CD4-positive, alpha-beta T cell treated with Interleukin-6 for 4 hours (primary cell): ENCODE data around the gene CCDC40.
"Not testable (repeated sequence)": the region's sequence is repeated elsewhere in the genome, so short reads cannot be mapped to it uniquely, and the experiment has no call there.

Source experiments
- DNase-seq: peaks from one replicate; pipeline ENCODE4 v3.0.0-alpha.2; 2020; ENCODE audit warnings: mixed read lengths

The CCDC40 gene

GRCh38 chr17:80023481-80024205 is 12.8 kb upstream of the CCDC40 start:
- DNase-seq = no peak

DNA sequence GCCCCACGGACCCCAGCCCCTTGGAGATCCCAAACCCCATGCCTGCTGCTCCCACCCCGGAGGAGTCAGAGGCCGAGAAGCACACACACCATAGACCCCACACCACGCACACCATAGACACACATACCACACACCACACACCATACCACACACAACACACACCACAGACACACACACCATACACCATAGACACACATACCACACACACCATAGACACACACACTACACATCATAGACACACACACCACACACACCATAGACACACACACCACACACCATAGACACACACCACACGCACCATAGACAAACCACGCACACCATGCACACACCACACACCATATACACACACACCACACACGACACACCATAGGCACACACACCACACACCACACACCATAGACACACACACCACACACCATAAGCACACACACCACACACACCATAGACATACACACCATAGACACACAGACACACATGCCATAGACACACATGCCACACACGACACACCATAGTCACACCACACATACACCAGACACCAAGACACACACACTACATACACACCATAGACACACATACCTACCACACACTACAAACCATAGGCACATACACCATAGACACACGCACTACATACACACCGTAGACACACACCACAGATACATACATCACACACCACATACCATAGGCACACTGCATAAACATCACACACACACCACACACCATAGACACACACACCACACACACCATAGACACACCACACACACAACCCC is 12.1 kb upstream of the CCDC40 start:
- DNase-seq = no peak

- DNase-seq = no peak
Observed at GRCh38 chr17:80025140-80025539, 11.3 kb upstream of the CCDC40 start.

DNA sequence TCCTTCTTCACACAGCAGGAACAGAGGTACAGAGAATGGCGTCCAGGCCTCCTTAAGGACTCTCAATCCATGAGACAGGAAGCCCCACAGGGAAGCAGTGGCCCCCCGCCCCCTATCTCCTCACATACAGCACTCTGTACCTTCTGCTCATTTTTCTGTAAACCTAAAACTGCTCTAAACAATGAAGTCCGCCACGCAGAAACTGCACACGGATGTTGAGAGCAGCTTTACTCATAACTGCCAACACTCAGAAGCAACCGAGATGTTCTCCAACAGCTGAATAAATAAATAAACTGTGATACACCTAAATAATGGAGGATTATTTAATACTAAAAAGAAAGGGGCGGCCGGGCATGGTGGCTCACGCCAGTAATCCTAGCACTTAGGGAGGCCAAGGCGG is 10.6 kb upstream of the CCDC40 start:
- DNase-seq = no peak

- no peak for DNase-seq
Observed at GRCh38 chr17:80026359-80027042, 9.9 kb upstream of the CCDC40 start.

DNA sequence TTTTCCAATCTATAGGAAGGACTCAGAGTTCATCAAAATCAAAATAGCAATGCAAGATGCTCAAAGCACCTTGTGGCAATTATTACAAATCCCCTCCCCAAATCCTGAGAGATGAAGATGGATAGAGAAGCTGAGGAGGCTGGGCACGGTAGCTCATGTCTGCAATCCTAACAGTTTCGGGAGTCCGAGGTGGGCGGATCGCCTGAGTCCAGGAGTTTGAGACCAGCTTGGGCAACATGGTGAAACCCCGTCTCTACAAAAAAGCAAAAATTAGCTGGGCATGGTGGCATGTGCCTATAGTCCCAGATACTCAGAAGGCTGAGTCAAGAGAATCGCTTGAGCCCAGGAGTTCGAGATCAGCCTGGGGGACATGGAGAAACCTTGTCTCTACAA is 9.4 kb upstream of the CCDC40 start:
- no peak for DNase-seq

GRCh38 chr17:80028030-80028429 is 8.4 kb upstream of the CCDC40 start:
- no peak for DNase-seq

GRCh38 chr17:80029258-80029974 is 7.0 kb upstream of the CCDC40 start:
- DNase-seq = no peak

GRCh38 chr17:80030730-80031410 is 5.6 kb upstream of the CCDC40 start:
- no peak for DNase-seq

- no peak for DNase-seq
Observed at GRCh38 chr17:80031691-80032430, 4.6 kb upstream of the CCDC40 start.

- no peak for DNase-seq
Observed at GRCh38 chr17:80032614-80033171, 3.7 kb upstream of the CCDC40 start.

DNA sequence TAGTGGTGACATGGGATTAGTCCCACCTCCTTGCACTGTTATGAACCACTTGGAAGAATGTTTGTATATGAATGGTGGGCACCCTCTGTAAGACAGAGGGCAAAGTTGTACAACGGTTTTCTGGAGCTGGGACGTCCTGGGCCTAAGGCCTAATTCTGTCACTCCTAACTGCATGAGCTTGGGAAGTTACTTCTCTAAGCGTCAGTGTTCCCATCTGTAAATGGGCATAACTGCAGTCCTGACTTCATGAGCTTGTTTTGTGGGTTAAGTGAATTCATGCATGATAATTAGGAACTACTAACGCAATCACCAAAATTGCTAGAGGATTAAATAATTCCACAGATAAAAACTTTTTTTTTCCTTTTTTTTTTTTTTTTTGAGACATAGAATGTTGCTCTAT is 2.6 kb upstream of the CCDC40 start:
- DNase-seq = no peak

DNA sequence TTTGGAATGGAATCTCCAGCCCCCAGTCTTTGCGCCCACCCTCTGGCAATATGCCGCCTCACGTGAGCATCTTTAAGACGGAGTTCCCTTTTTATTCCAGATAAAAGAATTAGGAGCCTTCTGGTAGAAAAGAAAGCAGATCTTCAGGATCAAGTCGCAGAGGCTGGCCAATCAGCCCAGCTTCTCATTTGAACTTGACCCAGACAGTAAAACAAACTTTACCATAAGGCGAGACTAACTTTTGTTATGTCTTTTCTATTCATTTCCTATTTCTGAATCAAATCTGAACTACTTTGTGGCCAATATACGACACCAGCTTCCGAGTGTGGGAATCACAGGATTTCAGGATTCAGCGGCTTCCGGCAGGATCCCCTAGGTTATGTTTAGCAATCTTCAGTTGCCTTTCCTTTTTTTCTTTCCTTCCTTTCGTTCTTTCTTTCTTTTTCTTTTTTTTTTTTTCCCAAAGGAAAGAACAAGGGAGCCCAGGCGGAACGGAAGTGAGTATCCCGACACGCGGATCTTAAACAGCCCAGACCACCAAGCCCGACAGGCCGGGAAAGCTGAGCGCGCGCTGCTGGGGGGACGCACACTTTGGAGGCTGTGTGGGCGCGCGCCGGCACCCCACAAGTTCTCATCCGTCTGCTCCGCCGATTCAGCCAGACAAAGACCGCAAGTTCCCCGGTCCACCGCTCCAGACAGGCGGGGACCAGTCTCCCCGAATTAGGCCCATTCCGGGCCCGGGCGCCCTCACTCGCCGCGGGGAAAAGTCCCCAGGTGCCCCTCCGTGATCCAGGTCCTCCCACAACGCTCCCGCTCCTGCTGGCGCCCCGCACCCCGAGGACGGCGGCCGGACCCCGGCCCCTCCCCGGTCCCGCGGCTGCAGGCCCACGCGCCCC is 1.4 kb upstream of the CCDC40 start:
- peak; percentile 63 for DNase-seq

GRCh38 chr17:80035687-80035936 is 830 bp upstream of the CCDC40 start, which contains the start of gene TBC1D16:
Gene TBC1D16 (minus strand): TSS chr17:80035872. CDS start chr17:80013547, 22,325 bp downstream.
- no peak for DNase-seq

- DNase-seq = peak; percentile 28
Observed at GRCh38 chr17:80036715-80037477, 454 bp downstream of the CCDC40 start.

- DNase-seq = no peak
Observed at GRCh38 chr17:80043963-80044362, 7.5 kb downstream of the CCDC40 start.

DNA sequence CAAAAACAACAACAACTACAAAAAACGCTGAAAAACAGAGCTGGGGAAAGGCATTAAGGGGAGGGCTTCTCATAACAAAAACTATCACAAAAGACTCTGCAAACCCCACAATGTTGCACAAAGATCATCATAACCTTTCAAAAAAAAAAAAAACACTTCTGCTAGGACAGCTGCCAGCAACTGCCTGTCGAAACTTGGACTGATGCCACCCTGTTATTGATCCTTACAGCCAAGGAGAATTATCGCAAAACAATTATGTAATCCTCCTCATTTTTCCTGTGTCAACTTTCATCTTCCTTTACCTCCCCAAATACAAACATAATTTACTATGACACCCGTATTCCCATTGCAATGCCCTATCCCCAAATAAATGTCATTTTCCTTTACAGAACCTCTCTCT is 9.3 kb downstream of the CCDC40 start:
- no peak for DNase-seq

- DNase-seq = not testable (repeated sequence)
Observed at GRCh38 chr17:80046709-80047108, 10.3 kb downstream of the CCDC40 start.

DNA sequence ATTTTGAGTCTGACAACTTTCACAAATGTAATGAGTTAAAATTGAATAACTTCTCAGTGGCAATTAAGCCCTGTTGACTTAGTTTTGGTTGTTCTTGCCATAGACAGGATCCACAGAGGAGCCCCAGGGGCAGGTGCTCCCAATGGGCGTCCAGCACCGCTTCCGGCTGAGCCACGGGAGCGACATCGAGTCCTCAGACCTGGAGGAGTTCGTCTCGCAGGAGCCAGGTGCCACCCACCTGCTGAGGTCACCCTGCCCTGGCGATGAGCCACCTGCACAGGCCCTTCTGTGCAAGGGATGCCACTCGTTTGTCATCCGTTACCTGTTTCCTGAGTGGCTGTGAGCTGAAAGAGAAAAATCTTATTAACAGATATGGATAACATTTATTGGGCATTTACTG is 10.7 kb downstream of the CCDC40 start:
- DNase-seq = no peak

GRCh38 chr17:80049986-80050385 is 13.5 kb downstream of the CCDC40 start:
- no peak for DNase-seq
